ENCODE measurements around the gene AKR1B15.

The AKR1B15 gene

DNA sequence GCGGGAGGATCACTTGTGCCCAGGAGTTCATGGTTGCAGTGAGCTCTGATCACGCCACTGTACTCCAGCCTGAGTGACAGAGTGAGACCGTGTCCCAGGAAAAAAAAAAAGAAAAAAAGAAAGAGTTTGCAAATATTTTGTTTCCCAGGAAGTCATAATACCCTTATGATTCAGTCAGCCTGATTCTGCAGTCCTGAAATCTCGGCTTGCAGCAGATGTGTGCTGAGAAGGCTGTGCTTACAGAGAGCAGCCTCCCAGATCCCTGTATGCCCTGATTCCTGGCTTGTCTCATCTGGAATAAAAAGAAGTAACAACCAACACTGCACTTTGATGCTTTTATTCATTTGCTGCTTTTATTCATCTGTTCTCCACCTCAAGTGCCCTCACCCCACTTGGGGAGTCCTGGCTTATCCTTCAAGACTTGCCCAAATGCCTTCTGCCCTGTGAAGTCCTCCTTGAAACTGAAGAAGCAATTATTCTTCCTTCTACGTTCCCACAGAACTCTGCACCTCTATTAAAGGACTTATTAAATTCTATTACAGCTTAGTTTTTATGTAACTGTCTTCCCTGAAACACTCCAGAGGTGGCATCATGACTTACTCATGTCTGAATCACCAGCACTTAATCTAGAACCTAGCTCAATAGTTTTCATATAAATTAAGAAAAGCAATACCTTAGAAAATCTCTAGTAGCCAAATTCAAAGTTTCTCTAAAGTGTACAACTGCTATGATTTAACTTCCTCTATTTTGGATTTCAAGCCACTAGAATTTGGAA is 70.0 kb downstream of the AKR1B15 start:
- peak; percentile 62 for DNase-seq (ENCODE audit: low read depth)

DNA sequence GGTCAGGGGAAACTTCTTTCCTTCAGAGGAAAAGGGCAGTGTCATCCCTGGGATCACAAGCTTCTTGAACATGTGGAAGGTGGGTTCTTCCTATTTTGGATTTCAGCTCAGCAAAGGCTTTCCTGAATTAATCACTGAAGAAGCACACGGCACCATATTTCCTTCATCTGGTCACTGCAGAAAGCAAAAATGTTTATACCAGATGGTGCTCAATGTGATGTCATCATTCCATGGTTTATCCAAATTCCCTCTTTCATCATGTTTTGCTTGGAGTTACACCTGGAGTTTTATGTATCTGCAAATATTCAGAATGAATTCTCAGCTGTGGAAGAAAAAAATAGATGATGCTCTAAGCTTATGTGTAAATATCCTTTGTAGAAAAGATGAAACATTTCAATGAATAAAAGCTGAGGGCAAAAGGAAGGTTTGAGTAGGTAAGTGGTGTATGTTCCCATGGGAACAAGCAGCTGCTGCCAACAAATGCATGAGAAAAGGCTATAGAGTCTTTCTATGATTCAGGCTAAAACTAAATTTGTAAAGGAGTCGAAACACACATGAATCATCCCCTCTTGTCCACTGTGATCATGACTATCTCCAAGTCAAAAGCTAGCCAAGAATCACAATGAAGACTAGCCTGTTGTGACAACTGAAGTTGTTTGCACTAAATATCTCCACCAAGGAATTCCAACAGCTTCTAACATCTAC is 70.9 kb downstream of the AKR1B15 start:
- peak; percentile 82 for DNase-seq (ENCODE audit: low read depth)

DNA sequence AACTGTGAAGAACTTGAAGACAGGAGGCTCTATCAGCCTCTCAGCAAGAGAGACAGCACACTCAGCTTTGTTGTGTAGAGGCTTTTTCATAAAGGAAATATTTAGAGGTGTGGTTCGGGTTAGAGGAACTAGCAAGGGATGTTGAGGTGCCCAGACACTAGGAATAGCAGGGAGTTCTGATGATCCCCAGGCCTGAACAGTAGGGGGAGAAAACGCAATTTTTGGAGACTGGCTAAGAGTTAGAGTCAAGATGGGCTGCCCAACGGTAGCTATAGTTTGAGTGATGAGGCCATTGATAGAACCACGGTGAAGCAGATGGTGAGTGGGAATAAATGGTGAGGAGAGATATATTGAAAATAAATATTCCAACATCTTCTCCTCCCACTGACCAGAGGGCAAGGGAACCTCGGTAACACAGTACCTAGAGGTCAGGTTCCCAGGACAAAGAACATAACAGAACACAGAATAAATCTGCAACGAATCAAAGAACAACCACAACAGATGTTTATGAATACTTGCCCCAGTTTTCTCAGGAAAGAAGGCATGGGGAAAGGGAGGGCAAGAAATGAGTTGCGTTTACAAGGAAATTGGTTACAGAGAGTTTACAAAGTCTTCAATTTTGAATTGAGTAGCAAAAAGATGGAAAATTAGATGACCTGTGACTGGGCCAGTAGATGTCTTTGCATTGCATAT is 73.5 kb downstream of the AKR1B15 start:
- no peak for DNase-seq (ENCODE audit: low read depth)

DNA sequence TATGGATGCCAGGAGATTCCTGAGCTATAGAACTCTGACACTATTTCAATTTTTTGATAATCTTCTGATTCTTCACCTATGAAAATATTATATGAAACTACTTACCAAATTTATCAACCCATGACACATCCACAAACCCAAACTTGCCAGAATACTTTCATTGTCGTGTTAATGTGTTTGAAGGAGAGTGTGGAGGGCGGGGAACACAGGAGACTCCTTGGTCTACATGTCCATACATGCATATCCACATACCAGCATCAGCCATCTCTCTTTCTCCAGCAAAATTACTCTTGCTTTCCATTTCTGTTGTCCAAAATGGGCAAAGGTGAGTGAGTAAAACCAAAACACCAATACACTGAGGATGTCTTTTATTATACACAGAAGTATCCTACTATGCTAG is 74.3 kb downstream of the AKR1B15 start:
- no peak for DNase-seq (ENCODE audit: low read depth)

DNA sequence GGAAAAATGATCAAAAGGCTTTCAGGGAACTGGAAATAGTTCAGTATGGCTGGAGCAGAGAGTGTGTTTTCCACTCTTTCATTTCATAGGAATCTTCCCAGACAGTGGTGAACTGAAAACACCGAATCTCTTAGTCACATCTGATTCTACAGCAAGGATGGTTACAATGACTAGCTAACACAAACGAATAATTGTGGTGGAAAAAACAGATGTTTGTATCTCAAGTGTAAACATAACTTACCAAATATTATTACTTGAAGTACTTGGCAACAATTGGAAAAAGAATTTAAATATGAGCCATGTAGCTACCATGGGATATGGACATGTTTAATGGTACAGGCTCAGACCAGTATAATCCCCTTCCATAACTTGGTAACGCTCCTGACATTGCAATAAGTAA is 76.6 kb downstream of the AKR1B15 start:
- peak; percentile 74 for DNase-seq (ENCODE audit: low read depth)

DNA sequence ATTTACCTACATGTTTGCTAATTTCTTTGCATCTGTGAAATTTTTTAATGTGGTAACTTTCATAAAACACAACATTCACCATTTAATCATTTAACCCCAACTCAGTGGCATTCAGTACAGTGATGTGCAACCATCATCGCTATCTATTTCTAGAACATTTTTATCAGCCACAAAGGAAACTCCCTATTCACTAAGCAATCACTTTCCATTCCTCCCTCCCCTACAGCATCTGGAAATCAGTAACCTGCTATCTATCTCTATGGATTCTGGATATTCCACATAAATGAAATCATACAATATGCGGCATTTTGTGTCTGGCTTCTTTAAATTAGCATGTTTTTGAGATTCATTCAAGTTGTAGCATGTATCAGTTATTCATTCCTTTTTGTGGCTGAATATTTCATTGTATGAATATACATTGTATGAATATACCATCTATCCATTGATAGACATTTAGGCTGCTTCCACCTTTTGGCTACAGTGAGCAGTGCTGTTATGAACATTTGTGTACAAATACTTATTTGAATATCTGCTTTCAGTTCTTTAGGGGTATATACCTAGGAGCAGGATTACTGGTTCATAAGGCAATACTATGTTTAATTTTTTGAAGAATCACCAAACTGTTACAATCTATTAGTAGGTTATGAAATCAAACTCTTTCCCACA is 78.3 kb downstream of the AKR1B15 start:
- no peak for DNase-seq (ENCODE audit: low read depth)

DNA sequence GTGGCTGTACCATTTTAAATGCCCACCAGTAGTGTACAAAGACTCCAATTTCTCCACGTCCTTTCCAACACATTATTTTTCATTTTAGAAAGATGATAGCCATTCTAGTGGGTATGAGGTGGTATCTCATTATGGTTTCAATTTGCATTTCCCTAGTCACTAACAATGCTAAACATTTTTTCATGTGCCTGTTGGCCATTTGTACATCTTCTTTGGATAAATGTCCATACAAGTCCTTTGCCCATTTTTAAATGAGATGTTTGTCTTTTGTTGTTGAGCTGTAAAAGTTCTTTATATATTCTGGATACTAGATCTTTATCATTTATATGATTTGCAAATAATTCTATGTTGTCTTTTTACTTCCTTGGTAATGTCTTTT is 78.9 kb downstream of the AKR1B15 start:
- no peak for DNase-seq (ENCODE audit: low read depth)

DNA sequence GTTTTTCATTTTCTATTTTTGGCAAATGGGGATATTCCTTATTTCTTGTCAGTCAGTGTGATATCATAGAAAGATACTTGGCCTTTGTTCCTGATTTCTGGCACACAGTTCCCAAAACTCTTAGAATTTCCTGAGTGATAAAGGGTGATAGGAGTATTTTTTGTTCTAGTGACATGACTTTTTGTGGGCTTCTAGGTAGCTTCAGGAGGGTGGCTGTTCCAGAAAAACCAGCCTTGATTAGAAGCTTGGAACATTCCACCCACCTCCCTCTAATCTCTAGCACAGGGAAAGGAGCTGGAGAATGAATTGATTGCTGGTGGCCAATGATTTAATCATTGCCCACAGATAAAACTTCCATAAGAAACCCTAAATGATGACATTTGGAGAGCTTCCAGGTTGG is 80.5 kb downstream of the AKR1B15 start:
- DNase-seq (ENCODE audit: low read depth) = no peak

Data from GM04504 (cell line).